Esophagus squamous epithelium (tissue), 4 donors: ENCODE data around the gene LEO1.

Source experiments
- CTCF ChIP-seq, 6 experiments: fragments of 450-650 bp in 4 of 6; fragments of 200-600 bp in 2 of 6; sonication (generic) in 2 of 6; IDR thresholded peaks; one replicate each; pipeline ENCODE4 v1.5.1; 2016 to 2019; ENCODE audit warnings: antibody characterized with exemption in 6 of 6, mild to moderate bottlenecking in 4 of 6, moderate library complexity in 4 of 6
- POLR2A ChIP-seq, 4 donors: fragments of 450-650 bp; IDR thresholded peaks; one replicate each; pipeline ENCODE4 v1.6.1; 2017; ENCODE audit warnings: antibody characterized with exemption in 4 of 4, mild to moderate bottlenecking in 4 of 4, moderate library complexity in 3 of 4

- no peak for TF ChIP-seq CTCF (IDR thresholded peaks at IDR 0.05)
- TF ChIP-seq POLR2A (IDR thresholded peaks at IDR 0.05): no peak
Observed at GRCh38 chr15:52018244-52018643, 46.7 kb upstream of the LEO1 start.
